HG03342 (cell line): Measurements from ENCODE around the gene KCNIP3.
"Not testable (repeated sequence)": the region's sequence is repeated elsewhere in the genome, so short reads cannot be mapped to it uniquely, and the experiment has no call there.

Experiments used
- ATAC-seq: cut with Tn5 transposase; IDR thresholded peaks from one replicate; pipeline ENCODE4 v1.9.1; 2021; ENCODE audit warnings: mild to moderate bottlenecking, moderate library complexity; ENCODE audit not compliant: unreplicated experiment

Gene KCNIP3

GRCh38 chr2:95402370-95403203, 105.4 kb downstream of the KCNIP3 start, which contains the start of gene FAHD2A:
Gene FAHD2A (plus strand): TSS chr2:95402708. CDS start chr2:95405559, 2,851 bp downstream.
- ATAC-seq = peak; percentile 94

- ATAC-seq = peak; percentile 33
These were observed 106.1 kb downstream of the KCNIP3 start for GRCh38 chr2:95403204-95403721.

GRCh38 chr2:95403824-95404223, 106.7 kb downstream of the KCNIP3 start:
- ATAC-seq = not testable (repeated sequence)

- not testable (repeated sequence) for ATAC-seq
These were observed 107.5 kb downstream of the KCNIP3 start for GRCh38 chr2:95404676-95405075.

- ATAC-seq = not testable (repeated sequence)
These were observed 114.1 kb downstream of the KCNIP3 start for GRCh38 chr2:95411239-95411638.

- ATAC-seq = peak; percentile 84
These were observed 117.0 kb downstream of the KCNIP3 start for GRCh38 chr2:95414015-95414594.

GRCh38 chr2:95415138-95415537, 118.0 kb downstream of the KCNIP3 start:
- not testable (repeated sequence) for ATAC-seq

- ATAC-seq = not testable (repeated sequence)
These were observed 118.4 kb downstream of the KCNIP3 start for GRCh38 chr2:95415561-95415960.

GRCh38 chr2:95427196-95427867, 130.2 kb downstream of the KCNIP3 start:
- ATAC-seq = not testable (repeated sequence)

GRCh38 chr2:95429748-95430467, 132.8 kb downstream of the KCNIP3 start:
- not testable (repeated sequence) for ATAC-seq

- not testable (repeated sequence) for ATAC-seq
These were observed 136.2 kb downstream of the KCNIP3 start for GRCh38 chr2:95433373-95433772.

GRCh38 chr2:95433973-95434372, 136.8 kb downstream of the KCNIP3 start:
- ATAC-seq = not testable (repeated sequence)

- not testable (repeated sequence) for ATAC-seq
These were observed 137.4 kb downstream of the KCNIP3 start for GRCh38 chr2:95434507-95435076.

GRCh38 chr2:95435162-95435871, 138.2 kb downstream of the KCNIP3 start:
- not testable (repeated sequence) for ATAC-seq
